ENCODE measurements around the gene GSTM2.

The GSTM2 gene

GRCh38 chr1:109637446-109637845, 30.4 kb upstream of the GSTM2 start:
- TF ChIP-seq, protein P1, sequence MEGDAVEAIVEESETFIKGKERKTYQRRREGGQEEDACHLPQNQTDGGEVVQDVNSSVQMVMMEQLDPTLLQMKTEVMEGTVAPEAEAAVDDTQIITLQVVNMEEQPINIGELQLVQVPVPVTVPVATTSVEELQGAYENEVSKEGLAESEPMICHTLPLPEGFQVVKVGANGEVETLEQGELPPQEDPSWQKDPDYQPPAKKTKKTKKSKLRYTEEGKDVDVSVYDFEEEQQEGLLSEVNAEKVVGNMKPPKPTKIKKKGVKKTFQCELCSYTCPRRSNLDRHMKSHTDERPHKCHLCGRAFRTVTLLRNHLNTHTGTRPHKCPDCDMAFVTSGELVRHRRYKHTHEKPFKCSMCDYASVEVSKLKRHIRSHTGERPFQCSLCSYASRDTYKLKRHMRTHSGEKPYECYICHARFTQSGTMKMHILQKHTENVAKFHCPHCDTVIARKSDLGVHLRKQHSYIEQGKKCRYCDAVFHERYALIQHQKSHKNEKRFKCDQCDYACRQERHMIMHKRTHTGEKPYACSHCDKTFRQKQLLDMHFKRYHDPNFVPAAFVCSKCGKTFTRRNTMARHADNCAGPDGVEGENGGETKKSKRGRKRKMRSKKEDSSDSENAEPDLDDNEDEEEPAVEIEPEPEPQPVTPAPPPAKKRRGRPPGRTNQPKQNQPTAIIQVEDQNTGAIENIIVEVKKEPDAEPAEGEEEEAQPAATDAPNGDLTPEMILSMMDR (IDR thresholded peaks at IDR 0.05) = no peak
- Histone ChIP-seq H3K4me2 (ENCODE audit: low read length) (no peak overlapping the region), H3K36me3 (ENCODE audit: control insufficient read depth, insufficient read depth, low read length) (no peaks in the 10 kb centered on the region), H2AFZ (no peak overlapping the region), H3K4me3 (ENCODE audit: low read depth, low read length) (no peak overlapping the region), H3K4me1 (peaks cover 8% of the 10 kb centered on the region), H3K9ac (no peak overlapping the region), H3K9me3 (ENCODE audit: control insufficient read depth, low read length) (no peaks in the 10 kb centered on the region), H3K79me2 (no peaks in the 10 kb centered on the region), H3K27ac (no peak overlapping the region), H3K27me3 (ENCODE audit: control insufficient read depth, insufficient read depth, low read length) (no peaks in the 10 kb centered on the region)

DNA sequence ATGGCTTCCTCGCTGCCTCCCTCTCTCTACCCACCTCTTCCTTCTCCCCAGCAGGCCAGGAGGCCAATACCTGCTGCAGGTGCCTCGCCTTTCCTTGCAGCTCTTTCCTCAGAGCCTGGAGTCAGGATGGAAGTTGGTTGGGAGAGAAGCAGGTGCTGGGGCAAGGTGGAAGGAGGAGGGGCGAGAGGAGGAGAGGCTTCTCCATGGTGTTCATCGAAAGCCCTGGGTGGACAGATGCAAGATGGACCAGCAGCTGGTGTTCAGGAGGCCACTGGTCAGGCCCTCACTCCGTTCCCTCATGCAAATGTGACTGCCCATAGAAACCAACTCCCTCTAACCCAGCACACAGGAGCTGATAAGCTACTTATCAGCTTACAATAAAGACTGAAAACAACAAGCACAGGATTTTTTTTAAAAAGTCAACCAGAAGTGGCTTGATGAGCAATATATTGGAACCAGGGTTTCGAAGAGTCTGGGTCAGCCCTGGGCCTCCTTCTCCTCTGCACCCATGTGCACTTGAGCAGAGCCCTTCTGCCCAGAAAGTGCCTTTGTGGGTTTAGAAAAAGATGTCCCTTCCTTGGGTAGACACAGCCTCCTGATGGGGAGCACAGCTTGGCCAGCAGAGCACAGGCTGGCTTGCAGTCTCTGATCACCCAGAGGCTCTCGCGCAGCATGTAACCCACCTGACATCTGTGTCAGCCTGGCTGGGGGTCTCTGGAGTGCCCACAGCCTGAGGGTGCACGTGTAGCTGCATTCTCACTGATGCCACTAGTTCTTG, 28.6 kb upstream of the GSTM2 start:
- Histone ChIP-seq H3K4me2 (ENCODE audit: low read length) (no peak overlapping the region), H3K9me3 (ENCODE audit: control insufficient read depth, low read length) (no peaks in the 10 kb centered on the region), H3K27ac (no peak overlapping the region), H3K36me3 (ENCODE audit: control insufficient read depth, insufficient read depth, low read length) (no peaks in the 10 kb centered on the region), H3K9ac (no peak overlapping the region), H3K27me3 (ENCODE audit: control insufficient read depth, insufficient read depth, low read length) (no peaks in the 10 kb centered on the region), H3K79me2 (no peaks in the 10 kb centered on the region), H3K4me3 (ENCODE audit: low read depth, low read length) (no peak overlapping the region), H3K4me1 (peaks cover 8% of the 10 kb centered on the region), H2AFZ (no peak overlapping the region)
- TF ChIP-seq, protein P1 (IDR thresholded peaks at IDR 0.05) = no peak

DNA sequence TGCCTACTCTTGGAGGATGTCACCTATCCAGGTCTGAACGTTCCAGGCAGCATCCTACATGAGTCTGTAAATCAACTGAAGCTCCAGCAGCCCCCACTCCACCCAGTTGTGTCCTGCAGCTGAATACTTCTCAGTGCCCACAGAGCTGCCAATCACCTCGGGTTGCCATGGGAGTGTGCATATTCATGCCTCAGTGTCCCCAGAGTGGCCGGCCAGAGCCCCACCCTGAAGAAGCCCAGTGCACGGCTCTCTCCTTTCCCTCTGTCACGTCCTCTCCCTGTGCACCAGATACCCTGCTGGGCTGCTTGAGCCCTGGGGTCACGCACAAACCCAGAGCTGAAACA, 28.0 kb upstream of the GSTM2 start:
- H3K4me3 ChIP-seq (ENCODE audit: low read depth, low read length) = no peak overlapping the region
- H3K4me1 ChIP-seq = peaks cover 6% of the 10 kb centered on the region
- H3K9ac ChIP-seq = no peak overlapping the region
- no peak overlapping the region for H3K27ac ChIP-seq
- H3K36me3 ChIP-seq (ENCODE audit: control insufficient read depth, insufficient read depth, low read length) = no peaks in the 10 kb centered on the region
- no peak overlapping the region for H3K4me2 ChIP-seq (ENCODE audit: low read length)
- H2AFZ ChIP-seq = no peak overlapping the region
- TF ChIP-seq, protein P1 (IDR thresholded peaks at IDR 0.05) = no peak
- no peaks in the 10 kb centered on the region for H3K27me3 ChIP-seq (ENCODE audit: control insufficient read depth, insufficient read depth, low read length)
- no peaks in the 10 kb centered on the region for H3K79me2 ChIP-seq
- no peaks in the 10 kb centered on the region for H3K9me3 ChIP-seq (ENCODE audit: control insufficient read depth, low read length)

- no peak overlapping the region for H3K4me2 ChIP-seq (ENCODE audit: low read length)
- no peaks in the 10 kb centered on the region for H3K36me3 ChIP-seq (ENCODE audit: control insufficient read depth, insufficient read depth, low read length)
- H3K4me3 ChIP-seq (ENCODE audit: low read depth, low read length) = no peak overlapping the region
- H2AFZ ChIP-seq = peak overlapping the region; percentile 22
- no peak overlapping the region for H3K9ac ChIP-seq
- no peaks in the 10 kb centered on the region for H3K27me3 ChIP-seq (ENCODE audit: control insufficient read depth, insufficient read depth, low read length)
- H3K9me3 ChIP-seq (ENCODE audit: control insufficient read depth, low read length) = no peaks in the 10 kb centered on the region
- peaks cover 3% of the 10 kb centered on the region for H3K4me1 ChIP-seq
- no peaks in the 10 kb centered on the region for H3K79me2 ChIP-seq
- TF ChIP-seq, protein P1 (IDR thresholded peaks at IDR 0.05) = peak; percentile 87
- H3K27ac ChIP-seq = no peak overlapping the region
Measured at GRCh38 chr1:109640285-109640865, 27.5 kb upstream of the GSTM2 start.

Measured in parathyroid adenoma (tissue), 2 donors.